ENCODE data around the gene ESRRA.

- TF ChIP-seq POLR2A (IDR thresholded peaks at IDR 0.05) (no peak), CTCF (IDR thresholded peaks at IDR 0.05) (no peak)
These were observed 37.8 kb downstream of the ESRRA start for GRCh38 chr11:64342869-64343745.
